Measurements from ENCODE around the gene LDHD.

GRCh38 chr16:75095204-75095621 is 21.4 kb downstream of the LDHD start:
- TF ChIP-seq CTCF (IDR thresholded peaks at IDR 0.05 in 4 of 5, conservative IDR thresholded peaks at IDR 0.05 in 1 of 5), result no peak
- no peak for TF ChIP-seq POLR2A (IDR thresholded peaks at IDR 0.05)

All from gastrocnemius medialis (tissue), 4 donors.